K562 (cell line): ENCODE measurements around the gene DNAI7. TPM values are rescaled to one million over a fixed set of nuclear protein-coding genes. Genes with fewer than 3 reads are reported as not detected.

Experiments used
- ATAC-seq: fragments of 200-7000 bp; cut with Tn5 transposase; 3 replicates; pipeline ENCODE4 v1.9.1; 2020; ENCODE audit warnings: moderate library complexity
- BruUV-seq: library from RNA; stranded (reverse); fragments of 400-500 nt; replicated peaks from 2 replicates; lab custom pipeline; 2021; lab: Mats Ljungman, UMichigan
- CTCF ChIA-PET: fragments of 300-600 bp; formaldehyde crosslinking; extraction: SDS; loops from one replicate; lab custom pipeline; 2021; ENCODE audit warnings: low intra/inter-chr PET ratio; lab: Yijun Ruan, JAX
- POLR2A ChIA-PET: fragments of 300-600, 350-650 bp; sonication (Branson Sonifier 250); formaldehyde crosslinking; extraction: SDS; loops from one replicate; lab custom pipeline; 2021; ENCODE audit warnings: antibody characterized with exemption, inconsistent platforms; lab: Yijun Ruan, JAX
- DNase-seq, 4 experiments: peaks; one replicate each; pipeline versions ENCODE4 v3.0.0 to v3.0.0-alpha.2; 2011 to 2018; ENCODE audit warnings: low spot score in 3 of 4, mixed read lengths in 3 of 4; ENCODE audit errors: extremely low read depth in 1 of 4
- FAIRE-seq: peaks from 2 replicates; lab custom pipeline; 2011; peaks lifted over from hg19 to GRCh38; lab: Jason Lieb, UNC
- H2AFZ ChIP-seq: 2 replicates; pipeline ENCODE4 v1.6.0; 2011; ENCODE audit warnings: low read depth, low read length, control low read depth, inconsistent platforms
- H3K27ac ChIP-seq: fragments of 200-600 bp; 3 replicates; pipeline ENCODE4 v1.8.0; 2011; ENCODE audit warnings: low read depth, mild to moderate bottlenecking, control low read depth, inconsistent platforms, low read length, moderate library complexity, mixed read lengths; ENCODE audit errors: extremely low read depth
- H3K27me3 ChIP-seq, 2 experiments: fragments of 300-600 bp in 1 of 2; 2 replicates in 1 of 2; 3 replicates in 1 of 2; pipeline versions ENCODE4 v1.6.0 to v1.8.0; 2011; ENCODE audit warnings: inconsistent platforms in 2 of 2, low read length in 2 of 2, mild to moderate bottlenecking in 1 of 2, mixed read lengths in 1 of 2, moderate library complexity in 1 of 2; ENCODE audit not compliant: control insufficient read depth in 2 of 2, insufficient read depth in 2 of 2
- H3K36me3 ChIP-seq: fragments of 300-600 bp; 3 replicates; pipeline ENCODE4 v1.8.0; 2011; ENCODE audit warnings: mild to moderate bottlenecking, low read length, inconsistent platforms; ENCODE audit not compliant: control insufficient read depth, insufficient read depth
- H3K4me1 ChIP-seq, 2 experiments: fragments of 200-600 bp in 1 of 2; replicated peaks in 1 of 2; 2 replicates in 1 of 2; 3 replicates in 1 of 2; pipeline versions ENCODE4 v1.5.1 to v1.8.0; 2011; ENCODE audit warnings: inconsistent platforms in 2 of 2, low read length in 2 of 2, mild to moderate bottlenecking in 1 of 2, mixed read lengths in 1 of 2, moderate library complexity in 1 of 2; ENCODE audit not compliant: control insufficient read depth in 2 of 2, insufficient read depth in 2 of 2
- H3K4me2 ChIP-seq: 2 replicates; pipeline ENCODE4 v1.6.1; 2011; ENCODE audit warnings: low read length, control low read depth, inconsistent platforms, mixed read lengths; ENCODE audit not compliant: insufficient read depth
- H3K4me3 ChIP-seq: fragments of 200-600 bp; sonication (generic), shearing (Covaris generic); 2 replicates; pipeline ENCODE4 v1.5.1; 2016; ENCODE audit warnings: control low read depth, inconsistent platforms
- H3K79me2 ChIP-seq: fragments of 200-600 bp; 3 replicates; pipeline ENCODE4 v1.8.0; 2011; ENCODE audit warnings: low read length, inconsistent platforms; ENCODE audit not compliant: control insufficient read depth, insufficient read depth
- H3K9ac ChIP-seq, 2 experiments: 2 replicates each; pipeline versions ENCODE4 v1.6.0 to v1.6.1; 2011; ENCODE audit warnings: low read depth in 2 of 2, low read length in 2 of 2, control low read depth in 1 of 2, inconsistent platforms in 1 of 2, mild to moderate bottlenecking in 1 of 2, mixed read lengths in 1 of 2; ENCODE audit not compliant: insufficient read depth in 1 of 2
- H3K9me1 ChIP-seq: one replicate; pipeline ENCODE4 v1.6.0; 2011; ENCODE audit warnings: inconsistent platforms, mild to moderate bottlenecking, low read length, moderate library complexity; ENCODE audit not compliant: control insufficient read depth, insufficient read depth
- H3K9me3 ChIP-seq: replicated peaks from 2 replicates; pipeline ENCODE4 v1.5.1; 2011; ENCODE audit warnings: low read depth, low read length, inconsistent platforms; ENCODE audit not compliant: control insufficient read depth, insufficient read depth
- H4K20me1 ChIP-seq: replicated peaks from 2 replicates; pipeline ENCODE4 v1.6.1; 2011; ENCODE audit warnings: low read length, inconsistent platforms, mixed read lengths; ENCODE audit not compliant: control insufficient read depth, insufficient read depth
- EZH2 ChIP-seq: IDR thresholded peaks from 2 replicates; pipeline ENCODE4 v1.6.1; 2012; ENCODE audit warnings: low read depth, mild to moderate bottlenecking, inconsistent platforms, low read length, borderline replicate concordance
- GABPA ChIP-seq: fragments of 200-800 bp; sonication (Bioruptor generic); conservative IDR thresholded peaks from 2 replicates; pipeline ENCODE4 v1.6.1; 2016; ENCODE audit warnings: low read depth, missing genetic modification characterization, missing compliant biosample characterization
- ILF3 ChIP-seq: fragments of 450-650 bp; IDR thresholded peaks from 2 replicates; pipeline ENCODE4 v1.6.1; 2018; ENCODE audit warnings: antibody characterized with exemption, mild to moderate bottlenecking, moderate library complexity, borderline replicate concordance
- LCOR ChIP-seq: sonication (generic); formaldehyde crosslinking; IDR thresholded peaks from 2 replicates; pipeline ENCODE4 v1.8.0; 2022; ENCODE audit warnings: mild to moderate bottlenecking, missing genetic modification reagents
- NFYB ChIP-seq: IDR thresholded peaks from 2 replicates; pipeline ENCODE4 v1.6.1; 2011; ENCODE audit warnings: mild to moderate bottlenecking, moderate library complexity; ENCODE audit not compliant: insufficient read length; ENCODE audit errors: extremely low read depth
- POLR2AphosphoS5 ChIP-seq: IDR thresholded peaks from 2 replicates; pipeline ENCODE4 v1.6.1; 2011; ENCODE audit warnings: mild to moderate bottlenecking, low read depth, low read length, moderate library complexity; ENCODE audit not compliant: control insufficient read depth, insufficient read depth
- POU5F1 ChIP-seq: fragments of 150-350 bp; IDR thresholded peaks from 2 replicates; pipeline ENCODE4 v1.6.1; 2014; ENCODE audit warnings: borderline replicate concordance, low read length, low read depth, mild to moderate bottlenecking; ENCODE audit not compliant: partially characterized antibody
- RBM22 ChIP-seq: fragments of 200-400 bp; formaldehyde crosslinking; IDR thresholded peaks from 2 replicates; pipeline ENCODE4 v1.6.1; 2018; ENCODE audit warnings: low read length, low read depth; ENCODE audit not compliant: poor library complexity, severe bottlenecking
- TEAD2 ChIP-seq: fragments of 450-650 bp; IDR thresholded peaks from 2 replicates; pipeline ENCODE4 v1.6.1; 2016; ENCODE audit warnings: missing genetic modification characterization, control low read depth, missing compliant biosample characterization
- ZFP30 ChIP-seq: fragments of 250-450 bp; sonication (Bioruptor Pico); IDR thresholded peaks from 2 replicates; pipeline ENCODE4 v1.8.0; 2022; ENCODE audit warnings: moderate library complexity, mild to moderate bottlenecking, inconsistent platforms, borderline replicate concordance
- ZNF133 ChIP-seq: fragments of 250-450 bp; sonication (Bioruptor Pico); IDR thresholded peaks from 2 replicates; pipeline ENCODE4 v1.4.0; 2020; ENCODE audit warnings: mild to moderate bottlenecking
- ZNF175 ChIP-seq: fragments of 200-800 bp; sonication (Bioruptor generic); IDR thresholded peaks from 2 replicates; pipeline ENCODE4 v1.6.1; 2016; ENCODE audit warnings: low read depth, mild to moderate bottlenecking, missing genetic modification characterization, missing compliant biosample characterization
- ZNF324 ChIP-seq: fragments of 250-450 bp; sonication (Bioruptor Pico); IDR thresholded peaks from 2 replicates; pipeline ENCODE4 v1.4.0; 2020; ENCODE audit warnings: mild to moderate bottlenecking
- ZNF347 ChIP-seq: fragments of 450-650 bp; formaldehyde crosslinking; IDR thresholded peaks from 2 replicates; pipeline ENCODE4 v1.4.0; 2020; ENCODE audit warnings: low read depth, mild to moderate bottlenecking, moderate library complexity
- ZNF75A ChIP-seq: fragments of 450-650 bp; formaldehyde crosslinking; IDR thresholded peaks from 2 replicates; pipeline ENCODE4 v1.4.0; 2020; ENCODE audit warnings: mild to moderate bottlenecking
- ZNF830 ChIP-seq: fragments of 250-450 bp; sonication (Bioruptor Pico); IDR thresholded peaks from 2 replicates; pipeline ENCODE4 v1.5.0; 2021; ENCODE audit warnings: mild to moderate bottlenecking
- WGBS: fragments of 100-300 bp; shearing (Covaris generic); methylation state at CpG from one replicate; pipeline ENCODE4 v1.1.6; 2016; ENCODE audit warnings: low coverage, mixed read lengths; ENCODE audit not compliant: insufficient coverage; ENCODE audit errors: missing lambda C conversion rate; 5-methylcytosine and 5-hydroxymethylcytosine counted together
- in situ Hi-C: fragments of 300-500 bp; cut with MboI; formaldehyde crosslinking; loops from 4 replicates; pipeline ENCODE4 v1.15.0; 2018; ENCODE audit warnings: inconsistent platforms, mixed read lengths
- intact Hi-C: fragments of 100-400 bp; cut with micrococcal nuclease; formaldehyde crosslinking; loops from 2 replicates; pipeline ENCODE4 v1.14.2; 2022
- polyA plus RNA-seq, 8 experiments: library from polyadenylated mRNA; depleted of rRNA in 4 of 8; stranded (reverse) in 5 of 8; unstranded in 3 of 8; fragments of >200 nt; fragmentation: Nextera tagmentation in 2 of 8; fragmentation: Illumina TruSeq in 1 of 8; extraction: Ambion mirVana in 2 of 8; extraction: Trizol in 1 of 8; gene quantifications; 2 replicates each; pipeline versions ENCODE4 v1.2.1 to v1.2.3, GENCODE V29; 2011 to 2014; ENCODE audit warnings: inconsistent platforms in 1 of 8, missing spikeins in 1 of 8
- total RNA-seq, 7 experiments: library from RNA; depleted of rRNA in 6 of 7; stranded (reverse); fragments of >200 nt in 6 of 7; fragmentation: Illumina TruSeq in 2 of 7; extraction: Trizol in 2 of 7; gene quantifications; 2 replicates each; pipeline versions ENCODE4 v1.2.1 to v1.2.3, GENCODE V29; 2011 to 2021; ENCODE audit warnings: low replicate concordance in 1 of 7
- TF ChIP-seq, protein P1 (sequence below): fragments of 450-650 bp; IDR thresholded peaks from 2 replicates; pipeline ENCODE4 v1.6.1; 2016; ENCODE audit warnings: borderline replicate concordance
- TF ChIP-seq, protein P2 (sequence below): sonication (generic); formaldehyde crosslinking; IDR thresholded peaks from 2 replicates; pipeline ENCODE4 v1.8.1; 2023; ENCODE audit warnings: missing genetic modification reagents, mild to moderate bottlenecking, borderline replicate concordance

Gene DNAI7
- total and polyA plus RNA-seq, 9 of the 15 experiments (the other 6 are each of a cell fraction or from before 2014, with no cell fraction given), result 0.06 to 0.76 (median 0.17) TPM; not detected in 1

DNA sequence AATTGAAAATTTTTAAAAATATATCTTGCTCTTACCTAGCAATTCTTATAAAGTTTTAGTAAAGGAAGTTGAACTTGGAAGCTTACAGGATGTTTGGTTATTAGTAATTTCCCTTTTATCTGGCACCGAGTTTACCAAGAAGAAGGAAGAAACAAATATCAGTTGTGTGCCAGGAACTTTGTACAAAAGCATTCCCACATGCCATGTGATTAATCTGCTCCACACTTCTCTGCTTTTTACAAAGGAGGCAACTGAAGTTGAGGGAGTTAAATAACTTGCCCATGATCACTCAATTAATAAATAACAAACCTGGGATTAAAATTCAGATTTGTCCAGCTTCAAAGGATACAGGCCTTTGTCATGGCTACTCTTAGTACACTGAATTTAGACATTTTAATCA is 123.6 kb downstream of the DNAI7 start:
- intact Hi-C loops, result no loop called here
- no peaks in the 10 kb centered on the region for H3K79me2 ChIP-seq
- TF ChIP-seq ZNF133 (CRISPR knock-in tag) (no peak), ZNF175 (CRISPR knock-in tag) (no peak), POLR2AphosphoS5 (no peak), RBM22 (no peak), EZH2 (no peak), LCOR (no peak), POU5F1 (no peak), ZNF830 (CRISPR knock-in tag) (no peak), GABPA (tag) (no peak), ILF3 (no peak), ZNF75A (no peak), NFYB (no peak), ZNF324 (no peak), ZFP30 (CRISPR knock-in tag) (no peak), TEAD2 (tag) (no peak), ZNF347 (CRISPR knock-in tag) (no peak)
- TF ChIP-seq, protein P1, sequence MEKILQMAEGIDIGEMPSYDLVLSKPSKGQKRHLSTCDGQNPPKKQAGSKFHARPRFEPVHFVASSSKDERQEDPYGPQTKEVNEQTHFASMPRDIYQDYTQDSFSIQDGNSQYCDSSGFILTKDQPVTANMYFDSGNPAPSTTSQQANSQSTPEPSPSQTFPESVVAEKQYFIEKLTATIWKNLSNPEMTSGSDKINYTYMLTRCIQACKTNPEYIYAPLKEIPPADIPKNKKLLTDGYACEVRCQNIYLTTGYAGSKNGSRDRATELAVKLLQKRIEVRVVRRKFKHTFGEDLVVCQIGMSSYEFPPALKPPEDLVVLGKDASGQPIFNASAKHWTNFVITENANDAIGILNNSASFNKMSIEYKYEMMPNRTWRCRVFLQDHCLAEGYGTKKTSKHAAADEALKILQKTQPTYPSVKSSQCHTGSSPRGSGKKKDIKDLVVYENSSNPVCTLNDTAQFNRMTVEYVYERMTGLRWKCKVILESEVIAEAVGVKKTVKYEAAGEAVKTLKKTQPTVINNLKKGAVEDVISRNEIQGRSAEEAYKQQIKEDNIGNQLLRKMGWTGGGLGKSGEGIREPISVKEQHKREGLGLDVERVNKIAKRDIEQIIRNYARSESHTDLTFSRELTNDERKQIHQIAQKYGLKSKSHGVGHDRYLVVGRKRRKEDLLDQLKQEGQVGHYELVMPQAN, result no peak
- TF ChIP-seq, protein P2, sequence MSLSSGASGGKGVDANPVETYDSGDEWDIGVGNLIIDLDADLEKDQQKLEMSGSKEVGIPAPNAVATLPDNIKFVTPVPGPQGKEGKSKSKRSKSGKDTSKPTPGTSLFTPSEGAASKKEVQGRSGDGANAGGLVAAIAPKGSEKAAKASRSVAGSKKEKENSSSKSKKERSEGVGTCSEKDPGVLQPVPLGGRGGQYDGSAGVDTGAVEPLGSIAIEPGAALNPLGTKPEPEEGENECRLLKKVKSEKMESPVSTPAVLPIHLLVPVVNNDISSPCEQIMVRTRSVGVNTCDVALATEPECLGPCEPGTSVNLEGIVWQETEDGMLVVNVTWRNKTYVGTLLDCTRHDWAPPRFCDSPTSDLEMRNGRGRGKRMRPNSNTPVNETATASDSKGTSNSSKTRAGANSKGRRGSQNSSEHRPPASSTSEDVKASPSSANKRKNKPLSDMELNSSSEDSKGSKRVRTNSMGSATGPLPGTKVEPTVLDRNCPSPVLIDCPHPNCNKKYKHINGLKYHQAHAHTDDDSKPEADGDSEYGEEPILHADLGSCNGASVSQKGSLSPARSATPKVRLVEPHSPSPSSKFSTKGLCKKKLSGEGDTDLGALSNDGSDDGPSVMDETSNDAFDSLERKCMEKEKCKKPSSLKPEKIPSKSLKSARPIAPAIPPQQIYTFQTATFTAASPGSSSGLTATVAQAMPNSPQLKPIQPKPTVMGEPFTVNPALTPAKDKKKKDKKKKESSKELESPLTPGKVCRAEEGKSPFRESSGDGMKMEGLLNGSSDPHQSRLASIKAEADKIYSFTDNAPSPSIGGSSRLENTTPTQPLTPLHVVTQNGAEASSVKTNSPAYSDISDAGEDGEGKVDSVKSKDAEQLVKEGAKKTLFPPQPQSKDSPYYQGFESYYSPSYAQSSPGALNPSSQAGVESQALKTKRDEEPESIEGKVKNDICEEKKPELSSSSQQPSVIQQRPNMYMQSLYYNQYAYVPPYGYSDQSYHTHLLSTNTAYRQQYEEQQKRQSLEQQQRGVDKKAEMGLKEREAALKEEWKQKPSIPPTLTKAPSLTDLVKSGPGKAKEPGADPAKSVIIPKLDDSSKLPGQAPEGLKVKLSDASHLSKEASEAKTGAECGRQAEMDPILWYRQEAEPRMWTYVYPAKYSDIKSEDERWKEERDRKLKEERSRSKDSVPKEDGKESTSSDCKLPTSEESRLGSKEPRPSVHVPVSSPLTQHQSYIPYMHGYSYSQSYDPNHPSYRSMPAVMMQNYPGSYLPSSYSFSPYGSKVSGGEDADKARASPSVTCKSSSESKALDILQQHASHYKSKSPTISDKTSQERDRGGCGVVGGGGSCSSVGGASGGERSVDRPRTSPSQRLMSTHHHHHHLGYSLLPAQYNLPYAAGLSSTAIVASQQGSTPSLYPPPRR (CRISPR knock-in tag), result no peak

More for the DNA sequence above, 123.6 kb downstream of the DNAI7 start:
- BruUV-seq, result no TSS peak
- H3K27me3 ChIP-seq, result no peaks in the 10 kb centered on the region; a peak in 1 of 5 replicates
- 10% methylated on average over 1 of the region's 1 CpG for WGBS
- no peak for ATAC-seq
- H3K4me2 ChIP-seq, result no peak overlapping the region
- H3K9ac ChIP-seq, result no peak overlapping the region
- ChIA-PET POLR2A (no interaction called here), CTCF (no interaction called here)
- in situ Hi-C loops, result no loop called here
- H3K4me3 ChIP-seq, result no peak overlapping the region
- H3K9me1 ChIP-seq, result no peaks in the 10 kb centered on the region
- no peak for DNase-seq
- H4K20me1 ChIP-seq, result no peaks in the 10 kb centered on the region
- H3K4me1 ChIP-seq, result no peaks in the 10 kb centered on the region
- no peaks in the 10 kb centered on the region for H3K9me3 ChIP-seq
- H3K27ac ChIP-seq, result no peak overlapping the region
- H2AFZ ChIP-seq, result no peak overlapping the region
- FAIRE-seq, result no peak
- no peaks in the 10 kb centered on the region for H3K36me3 ChIP-seq
